ENCODE results near the gene NEMP1. TPM values are rescaled to one million over a fixed set of nuclear protein-coding genes. Genes with fewer than 3 reads are reported as not detected.

NEMP1 gene
- total and polyA plus RNA-seq, 2 of the 13 experiments (the other 11 are each of a cell fraction or from before 2014, with no cell fraction given) = 11.4 to 12.9 TPM

DNA sequence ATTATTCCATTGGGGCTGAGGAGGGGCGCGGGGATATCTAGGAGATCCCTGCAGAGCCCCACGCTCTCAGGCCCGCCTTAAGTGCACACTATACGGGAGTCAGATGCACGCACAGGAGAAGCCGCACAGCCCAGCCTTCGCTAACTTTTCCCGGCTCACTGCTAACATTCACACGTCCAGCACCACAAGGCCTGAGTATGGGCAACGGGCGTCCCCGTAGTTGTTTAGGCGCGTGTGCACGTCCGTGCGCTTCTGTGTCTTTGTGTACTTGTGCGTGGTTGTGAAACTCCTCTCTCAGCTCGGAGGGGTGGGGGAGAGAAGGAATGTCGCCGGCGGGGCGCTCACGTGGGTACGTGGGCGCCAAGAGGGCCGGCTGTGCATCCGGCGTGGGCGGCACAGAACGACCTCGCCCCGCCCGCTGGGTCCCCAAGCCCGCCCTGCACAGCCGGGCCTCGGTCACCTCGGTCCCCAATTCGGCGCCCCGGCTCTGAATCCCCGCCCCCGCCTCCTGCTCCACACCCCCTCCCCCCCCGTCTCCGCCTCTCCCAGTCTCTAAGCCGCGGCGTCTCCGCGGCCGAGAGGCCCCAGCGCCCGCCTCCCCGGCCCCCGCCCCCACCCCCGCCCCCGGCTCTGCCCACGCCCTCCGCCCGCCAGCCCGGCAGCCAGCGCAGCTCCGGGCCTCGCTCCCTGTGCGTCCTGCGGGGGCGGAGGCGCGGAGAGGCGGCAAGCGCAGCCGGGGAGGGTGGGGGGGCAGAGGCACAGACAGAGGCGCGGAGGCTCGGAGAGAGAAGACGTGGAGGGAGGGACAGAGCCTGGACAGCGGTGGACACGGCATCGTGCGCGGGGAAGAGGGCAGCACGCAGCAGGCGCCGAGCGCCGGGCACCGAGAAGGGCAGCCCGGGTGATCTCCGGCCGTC, 10.0 kb upstream of the NEMP1 start, which contains the start of gene NAB2 (continued):
- peak; percentile 42; the same call in 1 of the 2 replicates for TF ChIP-seq ZNF143 (CRISPR knock-in tag; IDR thresholded peaks at IDR 0.05)
- TF ChIP-seq SSRP1 (CRISPR knock-in tag; IDR thresholded peaks at IDR 0.05) = no peak
- TF ChIP-seq ZNF460 (CRISPR knock-in tag; IDR thresholded peaks at IDR 0.05; ENCODE audit: borderline replicate concordance) = no peak
- no peak for TF ChIP-seq EEA1 (CRISPR knock-in tag; IDR thresholded peaks at IDR 0.05; ENCODE audit: borderline replicate concordance)
- TF ChIP-seq NRL (CRISPR knock-in tag; IDR thresholded peaks at IDR 0.05; ENCODE audit: borderline replicate concordance) = 0 out of 2 replicates have a peak, but pooled peaks have one; percentile 64
- peak; percentile 76; the same call in 1 of the 2 replicates for TF ChIP-seq ZNF704 (CRISPR knock-in tag; IDR thresholded peaks at IDR 0.05; ENCODE audit: borderline replicate concordance)
- peak; percentile 12; the same call in 1 of the 2 replicates for TF ChIP-seq ZBTB33 (CRISPR knock-in tag; IDR thresholded peaks at IDR 0.05)
- TF ChIP-seq HIVEP1 (CRISPR knock-in tag; IDR thresholded peaks at IDR 0.05) = peak; percentile 18; the same call in 1 of the 2 replicates
- TF ChIP-seq ZBTB3 (CRISPR knock-in tag; IDR thresholded peaks at IDR 0.05; ENCODE audit: borderline replicate concordance, low read depth) = no peak
- TF ChIP-seq NFIB (CRISPR knock-in tag; IDR thresholded peaks at IDR 0.05; ENCODE audit: borderline replicate concordance) = no peak
- no peak; the same call in 1 of the 2 replicates for TF ChIP-seq SAFB2 (CRISPR knock-in tag; IDR thresholded peaks at IDR 0.05; ENCODE audit: borderline replicate concordance, low read depth)
- TF ChIP-seq, protein P1, sequence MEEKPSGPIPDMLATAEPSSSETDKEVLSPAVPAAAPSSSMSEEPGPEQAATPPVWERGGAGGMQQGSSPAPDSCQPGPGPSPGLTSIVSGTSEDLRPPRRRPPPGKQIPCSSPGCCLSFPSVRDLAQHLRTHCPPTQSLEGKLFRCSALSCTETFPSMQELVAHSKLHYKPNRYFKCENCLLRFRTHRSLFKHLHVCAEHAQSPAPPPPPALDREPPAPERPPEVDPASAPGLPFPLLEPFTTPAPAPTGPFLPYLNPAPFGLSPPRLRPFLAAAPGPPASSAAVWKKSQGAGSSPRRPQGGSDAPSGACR (CRISPR knock-in tag; IDR thresholded peaks at IDR 0.05) = peak; percentile 60; the same call in 1 of the 2 replicates
- TF ChIP-seq, protein P2, sequence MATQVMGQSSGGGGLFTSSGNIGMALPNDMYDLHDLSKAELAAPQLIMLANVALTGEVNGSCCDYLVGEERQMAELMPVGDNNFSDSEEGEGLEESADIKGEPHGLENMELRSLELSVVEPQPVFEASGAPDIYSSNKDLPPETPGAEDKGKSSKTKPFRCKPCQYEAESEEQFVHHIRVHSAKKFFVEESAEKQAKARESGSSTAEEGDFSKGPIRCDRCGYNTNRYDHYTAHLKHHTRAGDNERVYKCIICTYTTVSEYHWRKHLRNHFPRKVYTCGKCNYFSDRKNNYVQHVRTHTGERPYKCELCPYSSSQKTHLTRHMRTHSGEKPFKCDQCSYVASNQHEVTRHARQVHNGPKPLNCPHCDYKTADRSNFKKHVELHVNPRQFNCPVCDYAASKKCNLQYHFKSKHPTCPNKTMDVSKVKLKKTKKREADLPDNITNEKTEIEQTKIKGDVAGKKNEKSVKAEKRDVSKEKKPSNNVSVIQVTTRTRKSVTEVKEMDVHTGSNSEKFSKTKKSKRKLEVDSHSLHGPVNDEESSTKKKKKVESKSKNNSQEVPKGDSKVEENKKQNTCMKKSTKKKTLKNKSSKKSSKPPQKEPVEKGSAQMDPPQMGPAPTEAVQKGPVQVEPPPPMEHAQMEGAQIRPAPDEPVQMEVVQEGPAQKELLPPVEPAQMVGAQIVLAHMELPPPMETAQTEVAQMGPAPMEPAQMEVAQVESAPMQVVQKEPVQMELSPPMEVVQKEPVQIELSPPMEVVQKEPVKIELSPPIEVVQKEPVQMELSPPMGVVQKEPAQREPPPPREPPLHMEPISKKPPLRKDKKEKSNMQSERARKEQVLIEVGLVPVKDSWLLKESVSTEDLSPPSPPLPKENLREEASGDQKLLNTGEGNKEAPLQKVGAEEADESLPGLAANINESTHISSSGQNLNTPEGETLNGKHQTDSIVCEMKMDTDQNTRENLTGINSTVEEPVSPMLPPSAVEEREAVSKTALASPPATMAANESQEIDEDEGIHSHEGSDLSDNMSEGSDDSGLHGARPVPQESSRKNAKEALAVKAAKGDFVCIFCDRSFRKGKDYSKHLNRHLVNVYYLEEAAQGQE (IDR thresholded peaks at IDR 0.05; ENCODE audit: borderline replicate concordance in 1 of 2, low read depth in 1 of 2, low read length in 2 of 2) = peak in 1 of 2 experiments; percentile 75; a peak in 1 of 4 replicates
- TF ChIP-seq ZNF770 (CRISPR knock-in tag; IDR thresholded peaks at IDR 0.05) = no peak; the same call in 1 of the 2 replicates
- TF ChIP-seq, protein P3, sequence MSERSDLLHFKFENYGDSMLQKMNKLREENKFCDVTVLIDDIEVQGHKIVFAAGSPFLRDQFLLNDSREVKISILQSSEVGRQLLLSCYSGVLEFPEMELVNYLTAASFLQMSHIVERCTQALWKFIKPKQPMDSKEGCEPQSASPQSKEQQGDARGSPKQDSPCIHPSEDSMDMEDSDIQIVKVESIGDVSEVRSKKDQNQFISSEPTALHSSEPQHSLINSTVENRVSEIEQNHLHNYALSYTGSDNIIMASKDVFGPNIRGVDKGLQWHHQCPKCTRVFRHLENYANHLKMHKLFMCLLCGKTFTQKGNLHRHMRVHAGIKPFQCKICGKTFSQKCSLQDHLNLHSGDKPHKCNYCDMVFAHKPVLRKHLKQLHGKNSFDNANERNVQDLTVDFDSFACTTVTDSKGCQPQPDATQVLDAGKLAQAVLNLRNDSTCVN (CRISPR knock-in tag; IDR thresholded peaks at IDR 0.05; ENCODE audit: borderline replicate concordance) = peak; percentile 68

All from HepG2 (cell line).